Measurements from ENCODE around the gene IRF3.

The IRF3 gene

DNA sequence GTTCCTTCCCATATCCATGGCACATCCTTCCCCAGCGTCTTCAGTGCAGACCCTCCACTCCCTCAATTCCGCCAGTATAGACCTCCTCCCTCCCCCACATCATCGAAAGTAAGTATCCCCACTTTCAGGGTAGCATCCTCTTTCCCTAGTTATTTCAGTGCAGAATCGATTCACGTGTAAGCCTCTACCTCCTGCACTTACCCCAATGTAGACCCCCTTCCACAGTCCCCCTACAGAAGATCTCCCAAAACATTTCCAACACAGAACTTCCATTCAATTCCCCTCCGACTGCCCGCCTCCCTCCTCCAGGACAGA, 664 bp downstream of the IRF3 start:
- no peak for DNase-seq

GRCh38 chr19:49664171-49665035, 1.3 kb downstream of the IRF3 start:
- peak; percentile 84 to 94 for DNase-seq

GRCh38 chr19:49663224-49663623, 2.4 kb downstream of the IRF3 start:
- DNase-seq = no peak

DNA sequence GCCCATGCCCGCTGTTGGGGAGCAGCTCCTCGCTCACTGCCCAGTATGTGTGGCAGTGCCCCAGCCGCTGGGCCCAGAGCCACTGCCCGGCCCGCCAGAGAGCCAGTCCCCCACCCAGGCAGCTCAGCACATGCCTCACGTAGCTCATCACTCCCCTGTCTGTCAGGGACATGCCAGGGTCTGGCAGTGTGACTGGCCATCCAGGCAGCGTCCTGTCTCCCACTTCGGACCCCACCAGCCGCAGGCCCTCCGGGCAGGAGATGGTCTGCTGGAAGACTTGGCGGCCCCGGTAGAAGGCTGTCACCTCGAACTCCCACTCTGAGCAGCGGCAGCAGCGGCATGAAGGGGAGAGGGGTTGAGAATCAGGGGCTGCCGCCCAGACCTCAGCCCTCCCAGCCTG, 3.6 kb downstream of the IRF3 start:
- DNase-seq = no peak

DNA sequence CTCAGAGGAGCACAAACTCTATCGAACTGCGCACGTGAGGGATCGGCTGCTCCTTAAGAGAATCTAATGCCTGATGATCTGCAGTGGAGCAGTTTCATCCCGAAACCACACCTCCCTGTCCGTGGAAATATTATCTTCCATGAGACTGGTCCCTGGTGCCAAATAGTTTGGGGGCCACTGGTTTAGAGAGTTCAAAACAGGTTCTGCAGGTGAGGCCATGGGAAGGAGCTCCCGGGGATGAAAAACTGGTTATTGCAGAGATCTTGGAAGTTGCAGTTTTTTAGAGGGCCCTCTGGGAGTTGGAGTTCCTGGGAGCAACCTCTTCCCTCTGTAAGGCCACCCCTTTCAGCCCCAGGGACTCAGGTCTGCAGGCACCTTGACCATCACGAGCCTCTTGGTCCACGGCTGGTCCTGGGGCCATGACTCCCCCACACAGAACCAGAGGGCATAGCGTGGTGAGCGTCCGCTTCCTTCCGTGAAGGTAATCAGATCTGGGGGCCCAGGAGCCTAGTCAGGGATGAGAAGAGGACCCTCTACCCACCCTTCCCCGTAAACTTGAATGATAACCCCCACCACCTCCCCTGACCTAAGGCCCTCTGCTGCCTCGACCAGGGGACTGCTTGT, 5.2 kb downstream of the IRF3 start:
- DNase-seq = no peak

DNA sequence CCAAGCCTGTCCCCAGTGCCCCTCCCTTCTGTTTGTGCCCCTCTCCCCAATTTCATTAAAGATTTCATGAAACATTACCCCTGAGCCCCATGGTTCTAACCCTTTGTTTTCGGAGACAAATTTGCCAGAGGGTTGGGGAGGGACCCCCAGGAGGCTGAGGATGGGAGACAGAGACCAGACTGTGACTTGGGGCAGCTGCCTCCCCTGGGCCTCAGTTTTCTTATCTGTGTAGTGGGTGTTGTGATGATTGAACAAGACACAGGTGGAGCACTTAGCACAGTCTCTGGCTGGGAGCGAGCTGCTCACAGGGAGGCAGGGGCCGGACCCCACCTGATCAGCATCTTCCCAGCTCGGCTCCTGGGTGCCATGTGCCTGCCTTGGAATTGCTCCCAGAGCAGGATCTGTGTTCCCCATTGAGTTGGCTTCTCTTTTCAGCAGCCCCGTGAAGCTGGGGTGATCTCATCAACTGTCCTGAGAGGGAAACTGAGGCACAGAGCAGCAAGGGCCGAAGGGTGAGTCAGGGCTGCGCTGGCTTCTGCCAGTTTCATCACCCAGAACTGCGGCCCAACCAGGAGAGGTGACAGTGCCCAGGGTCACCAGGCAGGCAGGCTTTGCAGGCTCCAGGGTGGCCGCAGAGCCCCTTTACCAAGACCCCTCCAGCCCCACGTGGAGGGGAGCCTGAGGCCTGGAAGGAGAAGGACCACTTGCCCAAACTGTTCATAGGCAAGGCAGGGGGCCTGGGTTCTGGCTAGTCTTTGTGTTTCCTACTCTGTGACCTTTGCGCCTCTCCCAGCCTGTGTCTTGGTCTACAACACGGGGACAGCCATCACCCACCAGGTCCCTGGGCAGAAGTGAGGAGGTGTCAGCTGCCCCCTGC, 6.9 kb downstream of the IRF3 start:
- no peak for DNase-seq

DNA sequence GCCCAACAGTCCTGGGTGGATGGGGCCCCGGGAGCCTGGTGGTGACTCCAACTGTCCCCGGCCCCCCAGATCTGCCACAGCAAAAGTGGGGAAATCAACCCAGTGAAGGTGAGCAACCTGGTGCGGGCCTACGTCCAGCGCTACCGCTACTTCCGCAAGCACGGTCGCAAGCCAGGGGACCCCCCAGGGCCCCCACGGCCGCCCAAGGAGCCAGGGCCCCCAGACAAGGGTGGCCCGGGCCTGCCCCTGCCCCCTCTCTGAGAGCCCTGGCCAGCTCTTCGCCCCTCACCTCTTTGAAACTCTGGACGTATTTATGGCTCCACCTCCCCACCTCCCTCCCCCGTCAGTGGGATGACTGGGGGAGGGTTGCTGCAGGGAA, 7.5 kb downstream of the IRF3 start:
- DNase-seq = no peak

GRCh38 chr19:49657493-49658138, 8.0 kb downstream of the IRF3 start:
- DNase-seq = no peak

DNA sequence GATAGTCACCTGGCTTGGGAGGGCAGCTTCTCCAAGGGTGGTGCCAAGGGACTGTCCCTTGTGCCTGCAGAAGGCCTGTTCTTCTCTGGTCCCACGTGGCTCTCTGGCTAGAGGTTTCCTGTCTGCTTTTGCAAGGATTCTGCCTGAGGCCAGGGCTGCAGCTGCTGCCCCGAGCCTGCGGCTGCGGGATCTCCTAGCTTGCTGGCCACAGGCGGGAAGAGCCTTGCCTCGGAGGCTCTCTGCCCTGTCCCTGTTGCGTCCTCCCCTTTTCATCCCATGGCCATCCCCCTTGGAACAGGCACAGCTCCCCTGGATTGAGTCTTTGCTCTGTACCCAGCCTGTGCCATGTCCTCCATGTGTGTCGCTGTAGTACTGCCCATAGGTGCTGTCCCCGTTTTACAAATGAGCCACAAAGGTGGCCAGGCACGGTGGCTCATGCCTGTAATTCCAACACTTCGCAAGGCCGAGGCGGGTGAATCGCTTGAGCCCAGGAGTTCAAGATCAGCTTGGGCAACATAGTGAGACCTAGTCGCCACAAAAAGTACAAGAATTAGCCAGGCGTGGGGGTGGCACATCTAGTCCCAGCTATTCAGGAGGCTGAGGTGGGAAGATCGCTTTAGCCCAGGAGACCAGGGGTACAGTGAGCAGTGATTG, 9.1 kb downstream of the IRF3 start:
- no peak for DNase-seq

DNA sequence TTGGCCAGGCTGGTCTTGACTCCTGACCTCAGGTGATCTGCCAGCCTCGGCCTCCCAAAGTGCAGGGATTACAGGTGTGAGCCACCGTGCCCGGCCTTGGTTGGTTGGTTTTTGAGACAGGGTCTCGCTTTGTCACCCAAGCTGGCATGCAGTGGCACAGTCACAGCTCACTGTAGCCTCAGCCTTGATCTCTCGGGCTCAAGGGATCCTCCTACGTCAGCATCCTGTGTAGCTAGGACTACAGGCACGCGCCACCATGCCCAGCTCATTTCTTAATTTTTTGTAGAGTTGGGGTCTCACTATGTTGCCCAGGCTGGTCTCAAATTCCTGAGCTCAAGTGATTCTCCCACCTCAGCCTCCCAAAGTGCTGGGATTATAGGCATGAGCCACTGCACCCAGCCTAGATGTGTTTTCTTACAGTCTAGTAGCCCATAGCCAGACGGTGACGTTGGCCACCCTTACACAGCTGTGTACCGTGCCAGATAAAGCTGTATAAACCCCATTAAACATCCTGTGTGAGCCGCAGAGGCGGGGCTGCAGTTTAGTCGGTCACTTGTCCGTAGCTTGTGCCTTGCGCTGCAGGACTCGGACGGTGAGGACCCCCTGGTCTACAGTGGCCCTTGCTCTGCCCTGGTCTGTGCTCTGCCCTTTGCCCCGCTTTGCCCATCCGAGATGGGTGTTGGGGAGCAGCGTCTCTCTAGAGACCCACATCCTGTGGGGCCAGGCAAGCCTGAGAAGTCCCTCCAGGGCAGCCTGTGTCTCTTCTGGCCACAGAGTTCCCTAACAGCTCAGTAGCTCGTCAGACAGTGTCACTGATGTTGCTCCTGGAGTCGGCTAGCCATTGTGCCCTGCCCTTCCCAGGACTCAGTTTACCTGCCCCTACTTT, 9.8 kb downstream of the IRF3 start:
- DNase-seq = no peak

DNA sequence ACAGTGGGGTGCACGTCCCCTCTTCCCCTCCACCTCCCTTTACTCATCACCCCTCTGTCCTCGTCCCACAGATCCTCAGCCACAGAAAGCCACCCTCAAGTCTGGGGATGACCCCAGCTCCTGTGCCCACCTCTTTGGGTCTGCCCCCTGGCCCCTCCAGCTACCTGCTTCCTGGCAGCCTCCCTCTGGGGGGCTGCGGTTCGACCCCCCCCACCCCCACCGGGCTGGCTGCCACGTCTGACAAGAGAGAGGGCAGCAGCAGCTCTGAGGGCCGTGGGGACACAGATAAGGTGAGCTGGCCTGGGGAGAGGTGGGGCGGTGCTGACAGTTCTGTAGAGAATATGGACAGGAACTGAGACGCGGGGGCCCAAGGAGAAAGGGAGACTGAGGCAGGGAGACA, 11.1 kb downstream of the IRF3 start:
- DNase-seq = no peak

- no peak for DNase-seq
Observed at GRCh38 chr19:49653466-49653806, 12.2 kb downstream of the IRF3 start.

DNA sequence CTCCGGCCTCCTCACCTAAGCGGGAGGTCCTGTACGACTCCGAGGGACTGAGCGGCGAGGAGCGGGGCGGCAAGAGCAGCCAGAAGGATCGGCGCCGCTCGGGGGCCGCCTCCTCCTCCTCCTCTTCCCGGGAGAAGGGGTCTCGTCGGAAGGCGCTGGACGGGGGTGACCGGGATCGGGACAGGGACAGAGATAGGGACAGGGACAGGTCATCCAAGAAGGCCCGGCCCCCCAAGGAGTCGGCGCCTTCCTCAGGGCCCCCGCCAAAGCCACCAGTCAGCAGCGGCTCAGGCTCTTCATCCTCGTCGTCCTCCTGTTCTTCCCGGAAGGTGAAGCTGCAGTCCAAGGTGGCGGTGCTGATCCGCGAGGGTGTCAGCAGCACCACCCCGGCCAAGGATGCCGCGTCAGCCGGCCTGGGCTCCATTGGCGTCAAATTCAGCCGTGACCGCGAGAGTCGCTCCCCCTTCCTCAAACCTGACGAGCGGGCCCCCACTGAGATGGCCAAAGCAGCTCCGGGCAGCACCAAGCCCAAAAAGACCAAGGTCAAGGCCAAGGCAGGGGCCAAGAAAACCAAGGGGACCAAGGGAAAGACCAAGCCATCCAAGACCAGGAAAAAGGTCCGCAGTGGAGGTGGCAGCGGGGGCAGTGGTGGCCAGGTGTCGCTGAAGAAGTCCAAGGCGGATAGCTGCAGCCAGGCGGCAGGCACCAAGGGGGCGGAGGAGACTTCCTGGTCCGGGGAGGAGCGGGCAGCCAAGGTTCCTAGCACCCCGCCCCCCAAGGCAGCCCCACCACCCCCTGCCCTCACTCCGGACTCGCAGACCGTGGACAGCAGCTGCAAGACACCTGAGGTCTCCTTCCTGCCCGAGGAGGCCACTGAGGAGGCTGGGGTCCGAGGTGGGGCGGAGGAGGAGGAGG, 12.8 kb downstream of the IRF3 start:
- no peak for DNase-seq

DNA sequence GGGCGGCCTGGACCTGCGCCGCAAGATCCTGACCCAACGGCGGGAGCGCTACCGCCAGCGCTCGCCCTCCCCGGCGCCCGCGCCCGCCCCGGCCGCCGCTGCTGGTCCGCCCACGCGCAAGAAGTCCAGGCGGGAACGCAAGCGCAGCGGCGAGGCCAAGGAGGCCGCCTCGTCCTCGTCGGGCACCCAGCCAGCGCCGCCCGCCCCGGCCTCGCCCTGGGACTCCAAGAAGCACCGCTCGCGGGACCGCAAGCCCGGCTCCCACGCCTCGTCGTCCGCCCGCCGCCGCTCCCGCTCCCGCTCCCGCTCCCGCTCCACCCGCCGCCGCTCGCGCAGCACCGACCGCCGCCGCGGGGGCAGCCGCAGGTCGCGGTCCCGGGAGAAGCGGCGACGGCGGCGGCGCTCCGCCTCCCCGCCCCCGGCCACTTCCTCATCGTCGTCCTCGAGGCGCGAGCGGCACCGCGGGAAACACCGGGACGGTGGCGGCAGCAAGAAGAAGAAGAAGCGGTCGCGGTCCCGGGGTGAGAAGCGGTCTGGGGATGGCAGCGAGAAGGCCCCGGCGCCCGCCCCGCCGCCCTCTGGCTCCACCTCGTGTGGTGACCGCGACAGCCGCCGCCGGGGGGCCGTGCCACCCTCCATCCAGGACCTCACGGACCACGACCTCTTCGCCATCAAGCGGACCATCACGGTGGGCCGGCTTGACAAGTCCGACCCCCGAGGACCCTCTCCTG, 13.7 kb downstream of the IRF3 start:
- DNase-seq = no peak

DNA sequence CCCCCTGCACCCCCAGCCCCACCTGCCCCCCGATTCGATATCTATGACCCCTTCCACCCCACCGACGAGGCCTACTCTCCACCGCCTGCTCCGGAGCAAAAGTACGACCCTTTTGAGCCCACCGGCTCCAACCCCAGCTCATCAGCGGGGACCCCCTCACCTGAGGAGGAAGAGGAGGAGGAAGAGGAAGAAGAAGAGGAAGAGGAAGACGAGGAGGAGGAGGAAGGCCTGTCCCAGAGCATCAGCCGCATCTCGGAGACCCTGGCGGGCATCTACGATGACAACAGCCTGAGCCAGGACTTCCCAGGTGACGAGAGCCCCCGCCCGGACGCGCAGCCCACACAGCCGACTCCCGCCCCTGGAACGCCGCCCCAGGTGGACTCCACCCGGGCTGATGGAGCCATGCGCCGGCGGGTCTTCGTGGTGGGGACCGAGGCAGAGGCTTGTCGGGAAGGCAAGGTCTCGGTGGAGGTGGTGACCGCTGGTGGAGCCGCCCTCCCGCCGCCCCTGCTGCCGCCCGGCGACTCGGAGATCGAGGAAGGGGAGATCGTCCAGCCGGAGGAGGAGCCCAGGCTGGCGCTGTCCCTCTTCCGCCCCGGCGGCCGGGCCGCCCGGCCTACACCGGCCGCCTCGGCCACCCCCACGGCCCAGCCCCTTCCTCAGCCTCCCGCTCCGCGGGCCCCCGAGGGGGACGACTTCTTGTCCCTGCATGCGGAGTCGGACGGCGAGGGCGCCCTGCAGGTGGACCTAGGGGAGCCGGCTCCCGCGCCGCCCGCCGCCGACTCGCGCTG, 14.4 kb downstream of the IRF3 start:
- no peak for DNase-seq

- no peak for DNase-seq
Observed at GRCh38 chr19:49646586-49646985, 19.1 kb downstream of the IRF3 start.

DNA sequence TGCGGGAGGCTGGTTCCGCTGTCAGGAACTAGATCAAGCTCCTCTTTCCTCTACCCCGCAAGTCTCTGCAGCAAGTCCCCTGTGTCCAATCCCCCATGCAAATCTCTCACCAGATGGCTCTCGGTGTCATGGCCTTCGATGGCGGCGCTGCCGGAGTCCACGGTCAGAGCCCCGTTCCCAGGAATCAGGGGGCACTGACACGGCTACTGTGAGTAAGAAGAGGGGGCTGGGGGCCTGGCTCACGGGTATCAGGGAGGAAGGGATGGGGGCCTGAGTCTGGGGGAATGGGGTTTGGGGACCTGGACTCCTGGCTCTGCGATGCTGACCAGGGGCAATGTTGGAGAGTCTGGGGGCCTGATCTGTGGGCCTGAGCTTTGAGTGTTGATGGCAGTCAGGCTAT, 19.7 kb downstream of the IRF3 start:
- DNase-seq = no peak

- no peak for DNase-seq
Observed at GRCh38 chr19:49645592-49645991, 20.1 kb downstream of the IRF3 start.

DNA sequence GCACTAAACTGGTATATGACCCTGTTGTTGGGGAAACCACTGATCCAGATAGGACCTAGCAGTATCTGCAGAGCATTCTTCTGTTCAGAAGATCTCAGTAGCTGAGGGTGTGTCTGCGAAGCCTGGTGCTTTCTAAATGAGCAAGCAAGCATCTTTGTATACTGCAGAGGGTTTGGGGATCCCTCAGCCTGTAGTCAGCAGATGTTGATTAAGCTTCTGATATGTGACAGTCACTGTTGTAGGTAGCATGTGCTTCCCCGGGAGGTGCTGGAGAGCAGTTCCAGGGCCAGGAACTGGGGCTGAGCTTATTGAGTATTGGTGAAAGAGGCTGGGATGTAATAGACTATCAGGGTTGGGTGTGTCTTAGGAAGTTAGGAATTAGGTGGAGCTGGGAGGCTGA, 22.2 kb downstream of the IRF3 start:
- no peak for DNase-seq
